K562 (cell line): ENCODE data around the gene DOCK8. TPM values are rescaled to one million over a fixed set of nuclear protein-coding genes. Genes with fewer than 3 reads are reported as not detected.

ENCODE experiments used
- BCLAF1 ChIP-seq, 2 experiments: fragments of 450-650 bp in 1 of 2; IDR thresholded peaks; 2 replicates each; pipeline ENCODE4 v1.6.1; 2011 to 2017; ENCODE audit warnings: low read depth in 2 of 2, antibody characterized with exemption in 1 of 2, borderline replicate concordance in 1 of 2, low read length in 1 of 2, mild to moderate bottlenecking in 1 of 2, mixed read lengths in 1 of 2; ENCODE audit not compliant: control insufficient read depth in 1 of 2
- DEAF1 ChIP-seq: fragments of 450-650 bp; formaldehyde crosslinking; IDR thresholded peaks from 2 replicates; pipeline ENCODE4 v1.4.0; 2020; ENCODE audit warnings: mild to moderate bottlenecking, moderate library complexity
- JUN ChIP-seq, 2 experiments: sonication (generic) in 1 of 2; formaldehyde crosslinking in 1 of 2; IDR thresholded peaks; 2 replicates each; pipeline versions ENCODE4 v1.6.1 to v1.8.0; 2012 to 2022; ENCODE audit warnings: borderline replicate concordance in 2 of 2, mild to moderate bottlenecking in 2 of 2, improper control_type of control experiment in 1 of 2, low read depth in 1 of 2, low read length in 1 of 2, missing genetic modification reagents in 1 of 2
- MGA ChIP-seq: fragments of 450-650 bp; IDR thresholded peaks from 2 replicates; pipeline ENCODE4 v1.6.1; 2016; ENCODE audit warnings: mild to moderate bottlenecking, moderate library complexity
- RB1 ChIP-seq: fragments of 450-650 bp; IDR thresholded peaks from 2 replicates; pipeline ENCODE4 v1.6.1; 2017; ENCODE audit warnings: low read depth, mild to moderate bottlenecking
- polyA plus RNA-seq, 8 experiments: library from polyadenylated mRNA; depleted of rRNA in 4 of 8; stranded (reverse) in 5 of 8; unstranded in 3 of 8; fragments of >200 nt; fragmentation: Nextera tagmentation in 2 of 8; fragmentation: Illumina TruSeq in 1 of 8; extraction: Ambion mirVana in 2 of 8; extraction: Trizol in 1 of 8; gene quantifications; 2 replicates each; pipeline versions ENCODE4 v1.2.1 to v1.2.3, GENCODE V29; 2011 to 2014; ENCODE audit warnings: inconsistent platforms in 1 of 8, missing spikeins in 1 of 8
- total RNA-seq, 7 experiments: library from RNA; depleted of rRNA in 6 of 7; stranded (reverse); fragments of >200 nt in 6 of 7; fragmentation: Illumina TruSeq in 2 of 7; extraction: Trizol in 2 of 7; gene quantifications; 2 replicates each; pipeline versions ENCODE4 v1.2.1 to v1.2.3, GENCODE V29; 2011 to 2021; ENCODE audit warnings: low replicate concordance in 1 of 7

The DOCK8 gene
- total and polyA plus RNA-seq, 9 of the 15 experiments (the other 6 are each of a cell fraction or from before 2014, with no cell fraction given) = 14.4 to 53.8 (median 25.1) TPM

GRCh38 chr9:214648-215493, at the start of gene DOCK8 (continued):
- TF ChIP-seq MGA = peak; percentile 55
- no peak for TF ChIP-seq JUN (IDR thresholded peaks at IDR 0.05; ENCODE audit: borderline replicate concordance, low read depth, low read length)
- TF ChIP-seq JUN (CRISPR knock-in tag; IDR thresholded peaks at IDR 0.05; ENCODE audit: borderline replicate concordance) = 0 out of 2 replicates have a peak, but pooled peaks have one; percentile 59
- no peak for TF ChIP-seq BCLAF1 (IDR thresholded peaks at IDR 0.05; ENCODE audit: borderline replicate concordance in 1 of 2, control insufficient read depth in 1 of 2, low read depth in 2 of 2, low read length in 1 of 2)
- TF ChIP-seq DEAF1 (CRISPR knock-in tag) = peak; percentile 52
- peak; percentile 52 for TF ChIP-seq RB1
